ENCODE results near the gene CMTM8. TPM values are rescaled to one million over a fixed set of nuclear protein-coding genes. Genes with fewer than 3 reads are reported as not detected.

The CMTM8 gene
- total and polyA plus RNA-seq, 2 donors (not counting 1 experiment from before 2014, with no cell fraction given) = under 0.01 to 0.50 TPM

GRCh38 chr3:32375596-32375930 is 137.1 kb downstream of the CMTM8 start:
- Histone ChIP-seq H3K4me3 (replicated peaks in 1 of 4; ENCODE audit: control extremely low read depth in 1 of 4, insufficient read depth in 1 of 4, low read depth in 3 of 4, low read length in 4 of 4) (no peak overlapping the region), H3K36me3 (ENCODE audit: control insufficient read depth, insufficient read depth, low read length) (no peaks in the 10 kb centered on the region), H4K20me1 (ENCODE audit: control insufficient read depth, extremely low read depth, insufficient read depth, low read length) (no peaks in the 10 kb centered on the region), H3K9me3 (ENCODE audit: control insufficient read depth, insufficient read depth, low read depth, low read length) (no peaks in the 10 kb centered on the region), H3K27ac (ENCODE audit: insufficient read depth, low read length) (no peak overlapping the region), H3K4me2 (ENCODE audit: extremely low read depth, insufficient read depth, low read length) (no peak overlapping the region), H2AFZ (ENCODE audit: low read length) (no peak overlapping the region), H3K4me1 (ENCODE audit: control insufficient read depth, extremely low read depth, insufficient read depth, low read length) (no peaks in the 10 kb centered on the region), H3K27me3 (ENCODE audit: control insufficient read depth, insufficient read depth, low read length) (peaks cover 3% of the 10 kb centered on the region), H3K79me2 (ENCODE audit: control insufficient read depth, insufficient read depth, low read length) (no peaks in the 10 kb centered on the region), H3K9ac (ENCODE audit: insufficient read depth, low read length) (no peak overlapping the region)
- no peak for DNase-seq (ENCODE audit: low read depth in 2 of 2)
- TF ChIP-seq EZH2 (IDR thresholded peaks at IDR 0.05; ENCODE audit: low read length, missing control alignments) = no peak
- TF ChIP-seq, protein P1, sequence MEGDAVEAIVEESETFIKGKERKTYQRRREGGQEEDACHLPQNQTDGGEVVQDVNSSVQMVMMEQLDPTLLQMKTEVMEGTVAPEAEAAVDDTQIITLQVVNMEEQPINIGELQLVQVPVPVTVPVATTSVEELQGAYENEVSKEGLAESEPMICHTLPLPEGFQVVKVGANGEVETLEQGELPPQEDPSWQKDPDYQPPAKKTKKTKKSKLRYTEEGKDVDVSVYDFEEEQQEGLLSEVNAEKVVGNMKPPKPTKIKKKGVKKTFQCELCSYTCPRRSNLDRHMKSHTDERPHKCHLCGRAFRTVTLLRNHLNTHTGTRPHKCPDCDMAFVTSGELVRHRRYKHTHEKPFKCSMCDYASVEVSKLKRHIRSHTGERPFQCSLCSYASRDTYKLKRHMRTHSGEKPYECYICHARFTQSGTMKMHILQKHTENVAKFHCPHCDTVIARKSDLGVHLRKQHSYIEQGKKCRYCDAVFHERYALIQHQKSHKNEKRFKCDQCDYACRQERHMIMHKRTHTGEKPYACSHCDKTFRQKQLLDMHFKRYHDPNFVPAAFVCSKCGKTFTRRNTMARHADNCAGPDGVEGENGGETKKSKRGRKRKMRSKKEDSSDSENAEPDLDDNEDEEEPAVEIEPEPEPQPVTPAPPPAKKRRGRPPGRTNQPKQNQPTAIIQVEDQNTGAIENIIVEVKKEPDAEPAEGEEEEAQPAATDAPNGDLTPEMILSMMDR (conservative IDR thresholded peaks at IDR 0.05 in 1 of 2, IDR thresholded peaks at IDR 0.05 in 1 of 2; ENCODE audit: low read depth in 1 of 2, low read length in 2 of 2) = no peak

GRCh38 chr3:32376115-32376514 is 137.6 kb downstream of the CMTM8 start:
- Histone ChIP-seq H3K36me3 (ENCODE audit: control insufficient read depth, insufficient read depth, low read length) (no peaks in the 10 kb centered on the region), H2AFZ (ENCODE audit: low read length) (no peak overlapping the region), H3K79me2 (ENCODE audit: control insufficient read depth, insufficient read depth, low read length) (no peaks in the 10 kb centered on the region), H3K9me3 (ENCODE audit: control insufficient read depth, insufficient read depth, low read depth, low read length) (no peaks in the 10 kb centered on the region), H3K4me2 (ENCODE audit: extremely low read depth, insufficient read depth, low read length) (no peak overlapping the region), H4K20me1 (ENCODE audit: control insufficient read depth, extremely low read depth, insufficient read depth, low read length) (no peaks in the 10 kb centered on the region), H3K27me3 (ENCODE audit: control insufficient read depth, insufficient read depth, low read length) (peaks cover 3% of the 10 kb centered on the region), H3K4me3 (replicated peaks in 1 of 4; ENCODE audit: control extremely low read depth in 1 of 4, insufficient read depth in 1 of 4, low read depth in 3 of 4, low read length in 4 of 4) (no peak overlapping the region), H3K27ac (ENCODE audit: insufficient read depth, low read length) (no peak overlapping the region), H3K4me1 (ENCODE audit: control insufficient read depth, extremely low read depth, insufficient read depth, low read length) (no peaks in the 10 kb centered on the region), H3K9ac (ENCODE audit: insufficient read depth, low read length) (no peak overlapping the region)
- TF ChIP-seq, protein P1 (conservative IDR thresholded peaks at IDR 0.05 in 1 of 2, IDR thresholded peaks at IDR 0.05 in 1 of 2; ENCODE audit: low read depth in 1 of 2, low read length in 2 of 2) = no peak
- no peak for TF ChIP-seq EZH2 (IDR thresholded peaks at IDR 0.05; ENCODE audit: low read length, missing control alignments)
- DNase-seq (ENCODE audit: low read depth in 2 of 2) = peak; percentile 57 to 72

DNA sequence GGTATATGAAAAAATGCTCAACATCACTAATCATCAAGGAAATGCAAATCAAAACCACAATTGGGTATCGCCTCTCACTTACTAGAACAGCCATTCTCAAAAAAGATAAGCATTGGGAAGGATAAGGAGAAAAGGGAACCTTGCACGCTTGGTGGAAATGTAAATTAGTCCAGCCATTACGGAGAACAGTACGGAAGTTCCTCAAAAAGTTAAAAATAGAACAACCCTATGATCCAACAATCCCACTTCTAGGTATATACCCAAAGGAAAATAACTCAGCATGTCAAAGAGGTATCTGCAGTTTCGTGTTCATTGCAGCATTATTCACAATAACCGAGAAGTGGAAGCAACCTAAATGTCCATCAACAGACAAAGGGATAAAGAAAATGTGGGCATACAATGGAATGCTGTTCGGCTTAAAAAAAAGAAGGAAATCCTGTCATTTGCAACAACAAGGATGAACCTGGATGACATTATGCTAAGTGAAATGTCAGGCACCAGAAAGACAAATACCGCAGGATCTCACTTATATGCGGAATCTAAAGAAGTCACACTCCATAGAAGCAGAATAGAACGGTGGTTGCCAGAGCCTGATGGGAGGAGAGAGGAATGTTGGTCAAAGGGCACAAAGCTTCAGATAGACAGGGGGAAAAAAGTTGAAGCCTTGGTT is 141.5 kb downstream of the CMTM8 start:
- TF ChIP-seq, protein P1 (conservative IDR thresholded peaks at IDR 0.05 in 1 of 2, IDR thresholded peaks at IDR 0.05 in 1 of 2; ENCODE audit: low read depth in 1 of 2, low read length in 2 of 2) = no peak
- TF ChIP-seq EZH2 (IDR thresholded peaks at IDR 0.05; ENCODE audit: low read length, missing control alignments) = no peak
- no peak overlapping the region for H3K4me3 ChIP-seq (replicated peaks in 1 of 4; ENCODE audit: control extremely low read depth in 1 of 4, insufficient read depth in 1 of 4, low read depth in 3 of 4, low read length in 4 of 4)
- no peak overlapping the region for H2AFZ ChIP-seq (ENCODE audit: low read length)
- no peaks in the 10 kb centered on the region for H3K4me1 ChIP-seq (ENCODE audit: control insufficient read depth, extremely low read depth, insufficient read depth, low read length)
- peaks cover 8% of the 10 kb centered on the region for H3K27me3 ChIP-seq (ENCODE audit: control insufficient read depth, insufficient read depth, low read length)
- no peak overlapping the region for H3K27ac ChIP-seq (ENCODE audit: insufficient read depth, low read length)
- H3K36me3 ChIP-seq (ENCODE audit: control insufficient read depth, insufficient read depth, low read length) = no peaks in the 10 kb centered on the region
- H3K79me2 ChIP-seq (ENCODE audit: control insufficient read depth, insufficient read depth, low read length) = no peaks in the 10 kb centered on the region
- H3K9ac ChIP-seq (ENCODE audit: insufficient read depth, low read length) = no peak overlapping the region
- no peaks in the 10 kb centered on the region for H3K9me3 ChIP-seq (ENCODE audit: control insufficient read depth, insufficient read depth, low read depth, low read length)
- H3K4me2 ChIP-seq (ENCODE audit: extremely low read depth, insufficient read depth, low read length) = no peak overlapping the region
- DNase-seq (ENCODE audit: low read depth in 2 of 2) = no peak
- H4K20me1 ChIP-seq (ENCODE audit: control insufficient read depth, extremely low read depth, insufficient read depth, low read length) = no peaks in the 10 kb centered on the region

Data from fibroblast of lung (primary cell).